ENCODE measurements around the gene ELL2. TPM values are rescaled to one million over a fixed set of nuclear protein-coding genes. Genes with fewer than 3 reads are reported as not detected.

Gene ELL2
- polyA plus RNA-seq, 10 donors = 2.2 to 5.4 (median 3.7) TPM

DNA sequence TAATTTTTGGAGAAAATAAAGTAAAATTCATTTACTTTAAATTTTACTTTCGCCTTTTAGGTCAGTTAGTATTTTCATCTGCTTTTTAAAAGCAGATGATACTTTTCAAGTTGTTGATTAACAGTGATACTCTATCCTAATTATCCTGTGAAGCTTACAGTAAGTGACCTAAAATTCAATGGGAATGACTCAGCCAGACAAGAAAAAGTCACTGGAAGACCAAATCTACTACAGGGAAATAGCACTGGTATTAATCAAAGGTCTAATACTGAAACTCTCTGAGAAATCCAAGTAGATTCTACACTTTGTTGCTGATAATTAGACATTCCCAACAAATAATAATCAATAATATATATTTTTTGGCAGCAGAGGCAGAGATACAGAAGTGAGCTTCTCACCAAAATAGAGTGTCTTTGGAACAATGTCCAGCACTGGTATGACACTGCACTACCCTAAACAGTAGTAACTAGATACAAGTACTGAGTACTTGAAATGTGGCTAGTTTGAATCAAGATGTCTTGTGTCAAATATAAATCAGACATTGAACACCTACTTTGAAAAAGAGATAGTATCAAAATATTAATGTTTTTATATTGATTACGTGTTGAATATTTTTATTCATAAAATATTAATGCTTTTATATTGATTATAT, 22.8 kb upstream of the ELL2 start:
- no peak for DNase-seq

DNA sequence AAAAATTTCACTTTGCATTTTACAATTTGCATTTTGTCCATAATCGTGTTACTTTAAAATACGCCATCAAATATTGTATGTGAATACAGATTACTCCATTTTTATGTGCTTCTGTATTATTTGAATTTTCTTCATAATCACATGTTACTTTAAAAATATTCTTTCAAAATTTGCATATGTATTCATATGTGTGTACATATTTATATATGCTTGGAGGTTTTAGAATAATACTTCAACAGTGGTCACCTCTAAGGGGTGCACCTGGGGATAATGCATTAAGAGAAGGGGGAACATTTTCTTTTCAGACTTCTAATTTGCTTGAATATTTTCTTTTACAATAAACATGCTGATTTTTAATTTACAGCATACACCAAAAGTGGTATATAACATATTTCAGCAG, 21.9 kb upstream of the ELL2 start:
- DNase-seq = no peak

DNA sequence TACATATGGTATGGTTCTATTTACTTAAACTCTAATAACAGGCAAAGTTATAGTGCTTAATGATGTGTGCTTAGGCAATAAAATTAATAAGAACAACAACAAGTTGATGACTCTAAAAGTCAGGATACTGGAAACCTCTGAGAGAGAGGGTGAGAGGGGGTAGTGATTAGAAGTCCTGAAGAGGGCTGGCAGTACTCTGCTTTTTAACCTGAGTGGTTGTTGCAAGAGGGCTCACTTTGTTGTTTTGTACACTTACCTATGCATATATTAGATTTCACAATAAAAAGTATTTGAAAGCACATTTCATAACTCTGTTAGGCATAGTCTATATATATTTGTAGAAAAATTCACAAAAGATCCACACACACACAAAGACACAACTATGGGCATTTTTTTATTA, 21.4 kb upstream of the ELL2 start:
- no peak for DNase-seq

DNA sequence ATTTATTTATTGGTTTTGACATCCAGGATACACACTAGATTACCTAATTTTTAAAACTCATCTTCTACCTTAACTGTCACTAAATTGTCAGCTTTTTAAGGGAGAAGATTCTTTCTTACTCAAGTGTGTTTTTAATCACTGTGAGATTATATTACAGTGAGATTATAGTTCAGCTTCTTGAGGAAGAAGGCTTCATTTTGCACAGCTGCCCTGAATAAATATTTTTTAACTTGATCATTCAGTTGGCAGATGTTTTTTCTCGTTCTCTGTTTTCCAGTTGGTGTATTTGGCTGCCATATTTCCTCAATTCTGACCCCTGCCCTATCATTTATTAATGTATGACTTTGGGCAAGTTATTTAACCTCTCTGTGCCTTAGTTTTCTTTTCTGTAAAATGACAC, 15.0 kb upstream of the ELL2 start:
- no peak for DNase-seq

DNA sequence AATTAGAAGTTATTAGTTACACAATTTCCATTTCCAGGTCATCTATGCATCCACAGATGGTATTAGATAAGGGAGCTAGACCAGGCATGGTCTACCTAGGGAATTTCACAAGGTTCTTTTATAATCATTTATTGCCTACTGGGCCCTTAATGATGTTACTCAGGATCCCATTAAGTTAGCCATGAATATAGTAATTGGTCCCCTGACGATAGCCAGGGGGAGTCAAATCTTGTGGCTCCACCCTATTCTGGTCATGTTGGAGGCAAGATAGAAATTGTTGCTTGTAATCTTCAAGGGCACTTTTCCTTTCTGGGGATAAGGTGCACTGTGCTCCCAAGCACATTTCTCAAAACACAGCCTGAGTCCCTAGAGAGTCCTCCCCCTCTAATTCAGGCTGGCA, 14.1 kb upstream of the ELL2 start:
- DNase-seq = no peak

DNA sequence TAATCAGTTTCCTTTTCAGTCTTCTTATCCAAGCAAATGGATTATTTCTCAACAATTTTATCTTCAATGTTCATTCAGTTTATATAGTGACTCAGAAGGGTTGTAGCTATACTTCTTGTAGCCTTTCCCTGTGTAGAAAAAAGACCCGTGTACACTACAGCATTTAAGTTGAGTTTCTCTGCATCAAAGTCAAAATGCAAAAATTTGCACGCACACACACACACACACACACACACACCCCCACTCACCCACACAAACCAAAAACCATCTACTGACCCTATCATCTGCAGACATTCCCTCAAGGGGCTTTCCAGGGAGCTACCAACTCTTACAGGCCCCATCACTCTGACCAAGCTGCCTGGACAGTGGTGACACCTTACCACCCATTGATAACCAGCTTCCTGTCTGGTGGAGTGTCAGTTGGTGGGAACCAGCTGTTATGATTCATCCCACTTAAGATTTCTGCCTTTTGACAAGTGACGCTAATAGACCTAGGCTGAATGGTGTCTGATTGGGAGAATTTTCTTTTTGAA, 12.2 kb upstream of the ELL2 start:
- DNase-seq = no peak

DNA sequence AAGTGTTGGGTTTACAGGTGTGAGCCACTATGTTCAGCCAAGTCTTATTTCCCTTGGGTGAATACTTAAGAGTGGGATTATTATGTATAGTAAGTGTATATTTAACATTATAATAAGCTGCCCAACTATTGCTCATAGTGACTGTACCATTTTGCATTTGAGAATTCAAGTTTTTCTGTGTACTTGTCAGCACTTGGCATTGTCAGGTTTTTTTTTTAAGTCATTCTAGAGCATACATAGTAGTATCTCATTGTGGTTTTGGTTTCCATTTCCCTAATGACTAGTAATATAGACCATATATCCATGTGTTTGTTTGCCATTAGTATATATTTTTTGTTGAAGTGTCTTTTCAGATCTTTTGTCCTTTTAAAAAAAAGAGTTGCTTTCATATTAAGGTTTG, 10.5 kb upstream of the ELL2 start:
- DNase-seq = no peak

DNA sequence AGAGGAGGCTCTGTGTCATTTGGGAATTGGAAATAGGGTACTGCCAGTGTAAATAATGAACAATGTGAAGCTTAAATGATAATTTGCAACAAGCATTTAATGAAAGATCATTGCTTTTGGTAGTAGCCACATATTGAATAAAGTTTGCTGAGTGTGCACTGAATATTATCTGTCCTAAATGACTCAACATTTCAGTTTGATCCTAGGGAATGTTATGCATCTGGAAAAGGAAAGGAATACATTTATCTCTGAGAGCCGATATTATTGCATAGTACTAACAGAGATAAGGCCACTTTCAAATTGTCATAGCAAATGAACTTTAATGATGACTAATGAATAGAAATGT, 8.7 kb upstream of the ELL2 start:
- DNase-seq = no peak

DNA sequence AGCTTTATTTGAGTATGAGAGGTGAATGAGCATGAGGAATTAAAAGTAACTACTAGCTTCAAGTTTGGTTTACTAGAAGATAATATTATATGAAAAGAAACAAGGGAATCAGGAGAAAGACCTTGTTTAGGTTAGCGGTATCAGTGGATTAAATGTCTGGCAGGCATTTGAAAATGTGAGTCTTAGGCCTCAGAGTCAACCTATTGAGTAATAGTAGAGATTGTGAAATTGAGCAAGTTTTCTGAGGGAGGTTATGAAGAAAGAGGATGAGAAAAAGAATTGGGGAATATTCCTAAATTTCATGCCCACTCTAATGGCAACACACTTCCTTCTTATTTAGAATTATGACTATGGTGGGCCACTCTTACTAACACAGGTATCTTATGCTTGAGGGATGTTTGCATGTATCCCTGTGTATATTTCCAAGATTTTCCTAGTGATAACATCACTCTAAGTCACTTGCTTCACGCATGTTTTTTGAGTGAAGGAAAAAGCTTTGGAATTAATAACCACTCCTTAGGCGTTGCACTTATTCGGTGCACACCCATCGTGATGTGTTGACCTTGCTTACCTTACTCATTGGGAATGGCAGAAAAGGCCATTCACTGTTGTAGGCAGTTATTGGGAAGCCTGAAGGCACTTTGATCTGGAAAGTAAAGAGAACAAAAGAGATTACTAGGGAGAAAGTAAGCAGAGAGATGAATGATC, 8.2 kb upstream of the ELL2 start:
- no peak for DNase-seq

DNA sequence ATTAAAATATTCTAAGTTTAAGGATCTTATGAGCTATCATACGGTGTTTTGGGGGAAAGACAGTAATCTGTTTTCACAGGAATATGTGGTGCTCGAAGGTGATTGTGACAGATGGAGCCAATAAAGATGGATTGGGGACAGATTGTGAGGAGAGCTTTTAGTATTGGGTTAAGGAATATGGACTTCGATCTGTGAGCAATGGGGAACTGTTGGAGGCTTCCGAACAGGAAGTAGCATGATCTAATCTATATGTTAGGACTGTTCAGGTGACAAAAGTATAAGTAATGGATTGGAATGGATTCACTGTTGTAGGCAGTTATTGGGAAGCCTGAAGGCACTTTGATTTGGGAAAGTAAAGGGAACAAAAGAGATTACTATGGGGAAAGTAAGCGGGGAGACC, 7.4 kb upstream of the ELL2 start:
- no peak for DNase-seq

DNA sequence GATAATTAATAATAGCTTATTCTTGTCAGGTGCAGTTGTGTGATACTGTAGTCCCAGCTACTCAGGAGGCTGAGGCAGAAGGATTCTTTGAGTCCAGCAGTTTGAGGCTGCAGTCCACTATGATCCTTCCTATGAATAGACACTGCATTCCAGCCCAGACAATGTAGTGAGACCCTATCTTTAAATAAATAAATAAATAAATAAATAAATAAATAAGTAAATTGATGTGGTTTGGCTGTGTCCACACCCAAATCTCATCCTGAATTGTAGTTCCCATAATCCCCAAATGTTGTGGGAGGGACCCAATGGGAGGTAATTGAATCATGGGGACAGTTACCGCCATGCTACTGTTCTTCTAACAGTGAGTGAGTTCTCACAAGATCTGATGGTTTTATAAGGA, 5.6 kb upstream of the ELL2 start:
- DNase-seq = no peak

DNA sequence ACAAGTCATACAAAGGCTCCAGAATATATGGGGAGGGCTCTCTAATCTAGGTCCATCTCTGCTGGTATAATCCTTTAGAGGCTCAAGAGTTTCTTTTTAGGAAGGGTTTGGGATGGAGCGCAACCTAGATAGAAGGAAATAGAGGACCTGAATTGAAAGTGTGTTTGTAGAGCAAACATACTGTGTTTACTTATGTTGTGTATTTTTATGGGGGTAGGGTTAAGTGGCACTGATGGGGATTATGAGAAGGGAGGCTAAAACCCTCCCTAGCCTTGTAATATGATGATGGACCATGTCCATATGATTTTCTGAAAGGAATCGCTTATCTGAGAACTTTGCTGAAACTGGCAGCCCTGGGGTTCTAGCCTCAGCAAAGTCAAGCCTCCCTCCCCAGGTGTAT, 4.4 kb upstream of the ELL2 start:
- no peak for DNase-seq

DNA sequence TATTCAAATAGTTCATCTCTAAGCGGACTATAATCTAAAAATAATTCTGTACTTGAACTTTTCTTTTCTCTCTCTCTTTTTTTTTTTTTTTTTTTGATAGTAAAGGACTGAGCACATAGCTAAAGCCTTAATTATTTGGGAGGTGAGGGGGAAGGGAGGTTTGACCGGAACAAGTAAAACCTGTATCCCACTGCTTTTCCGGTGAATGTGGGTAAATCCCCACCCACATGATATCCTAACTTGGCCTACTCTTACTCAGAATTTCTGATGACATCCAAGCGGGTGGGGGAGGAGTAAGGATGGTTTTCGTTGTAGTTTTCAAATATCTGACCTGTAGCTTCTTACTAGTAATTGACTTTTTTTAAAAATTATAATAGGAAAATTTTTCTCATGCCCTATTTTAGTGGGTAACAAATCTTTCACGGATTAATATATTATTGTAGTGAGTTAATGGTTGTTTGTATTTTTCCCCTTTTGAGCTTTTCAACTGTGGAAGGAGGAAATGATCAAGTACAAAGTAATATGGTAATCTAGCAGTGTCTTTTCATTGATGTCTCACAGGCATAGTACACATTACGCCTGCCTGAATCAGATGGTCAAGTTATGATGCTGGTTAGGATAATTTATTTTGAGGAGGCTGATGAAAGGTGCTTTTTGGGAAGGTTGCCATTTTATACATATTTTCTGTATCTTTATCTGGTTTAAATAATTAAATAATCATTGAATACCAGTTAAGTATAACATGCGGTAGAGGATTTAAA, 2.2 kb upstream of the ELL2 start:
- DNase-seq = no peak

DNA sequence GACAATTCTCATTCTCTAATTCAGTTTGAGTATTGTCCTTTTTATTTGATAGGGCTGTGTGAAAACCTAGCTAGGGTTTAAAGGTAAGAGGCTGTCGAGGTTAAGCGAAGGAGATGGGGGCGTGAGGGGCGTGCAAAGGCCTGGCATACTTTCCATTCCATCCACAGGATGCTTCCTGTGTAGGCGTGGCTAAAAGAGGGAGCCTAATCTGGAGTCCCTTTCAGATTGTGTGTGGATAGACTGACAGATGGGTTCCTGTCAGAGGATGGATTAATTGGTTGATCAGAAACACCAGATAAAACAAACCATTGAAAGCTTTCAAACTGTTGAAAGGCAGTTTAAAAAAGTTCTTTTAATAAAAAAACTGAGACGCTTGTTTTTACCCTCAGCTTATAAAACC, 1.1 kb upstream of the ELL2 start:
- DNase-seq = no peak

DNA sequence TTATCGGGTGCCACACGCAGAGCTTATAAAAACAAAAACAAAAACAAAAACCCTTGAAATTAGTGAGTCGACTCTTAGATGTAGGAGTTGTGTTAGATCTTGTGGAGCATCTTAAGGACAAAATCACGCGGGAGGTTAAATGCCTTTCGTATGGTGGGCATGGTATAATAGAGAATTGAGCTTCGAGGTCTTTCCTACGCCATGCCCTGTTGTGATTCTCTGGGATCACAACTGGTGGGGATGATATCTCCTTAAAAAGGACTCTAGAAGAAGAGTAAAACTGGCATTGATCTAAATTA, 773 bp upstream of the ELL2 start:
- no peak for DNase-seq

DNA sequence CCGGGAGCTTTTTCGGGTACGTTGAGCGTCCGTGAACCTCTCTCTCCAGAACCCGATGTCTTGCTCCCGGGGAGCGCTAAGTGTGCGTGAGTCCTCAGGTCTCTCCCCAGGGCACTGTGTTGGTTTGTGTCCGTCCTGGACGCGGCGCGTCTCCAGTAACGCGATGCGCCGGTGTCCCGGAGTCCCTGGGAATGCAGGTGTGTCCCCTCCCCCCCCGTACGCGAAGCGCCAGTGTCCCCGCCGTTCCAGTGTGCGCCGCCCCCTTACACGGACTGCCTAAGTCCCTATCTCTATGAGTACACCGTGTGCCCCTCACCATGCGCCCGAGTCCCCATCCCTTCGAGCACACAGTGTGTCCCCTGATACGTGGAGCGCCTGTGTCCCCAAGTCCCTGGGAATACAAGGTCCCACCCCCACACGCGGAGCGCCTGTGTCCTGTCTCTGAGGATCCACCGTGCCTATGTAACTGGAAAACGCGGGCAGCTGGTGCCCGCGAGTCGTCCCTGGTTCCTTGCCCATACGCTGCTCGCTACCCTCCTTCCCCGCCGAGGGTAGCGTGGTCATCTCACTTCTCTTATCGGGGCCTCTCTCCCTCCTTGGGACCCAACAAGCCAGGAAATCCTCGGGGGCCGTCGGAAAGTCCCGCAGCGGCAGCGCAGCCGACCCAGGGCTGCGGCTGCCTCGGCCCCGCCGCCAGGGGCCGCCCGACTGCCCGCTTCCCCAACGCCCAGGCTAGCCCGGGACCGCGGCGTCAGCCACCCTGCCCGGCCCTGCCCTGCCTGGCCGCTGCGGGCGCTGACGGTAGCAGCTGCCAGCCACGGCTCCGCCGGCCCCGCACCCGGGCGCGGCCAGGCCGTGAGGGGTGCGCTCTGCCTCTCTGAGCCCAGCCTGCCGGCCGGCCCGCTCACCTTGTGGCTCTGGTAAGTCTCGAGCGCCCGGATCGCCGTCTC, 709 bp downstream of the ELL2 start:
- DNase-seq = peak; percentile 59 to 85 (median 72)

DNA sequence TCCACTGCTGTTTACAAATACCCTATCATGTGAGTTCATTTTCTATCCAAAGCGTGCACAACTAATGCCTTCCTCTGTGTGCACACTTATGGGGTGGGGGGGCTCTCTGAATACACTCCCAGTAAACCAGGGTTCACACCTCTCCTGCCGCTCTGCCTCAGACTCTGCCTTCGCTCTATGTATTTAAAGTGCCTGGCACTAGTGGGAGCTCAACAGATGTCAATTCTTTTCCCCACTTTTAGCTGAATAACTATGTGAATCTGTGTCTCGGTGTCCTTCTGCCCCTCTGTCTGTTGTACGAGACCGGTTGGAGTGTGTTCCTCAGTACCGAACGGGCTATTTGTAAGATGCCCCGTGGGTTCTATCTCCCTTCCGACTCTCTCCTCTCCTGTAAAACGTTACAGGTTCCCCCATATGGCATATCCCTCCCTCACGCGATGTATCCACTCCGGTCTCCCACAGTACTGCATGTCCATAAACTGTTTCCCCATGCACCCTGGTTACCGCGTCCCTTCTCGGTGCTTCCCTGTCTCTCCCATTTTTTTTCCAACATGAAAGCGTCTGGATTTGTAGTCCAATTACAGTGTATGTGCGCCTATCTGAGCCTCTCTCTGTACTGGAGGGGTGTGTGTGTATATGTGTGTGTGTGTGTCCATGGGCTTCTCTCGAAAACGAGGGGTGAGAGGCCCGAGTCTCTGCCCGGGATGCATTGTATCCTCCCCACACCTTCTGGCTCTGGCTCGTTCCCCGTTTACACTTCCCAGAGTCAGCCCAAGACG, 1.6 kb downstream of the ELL2 start:
- peak; percentile 14 to 66 (median 29) for DNase-seq

DNA sequence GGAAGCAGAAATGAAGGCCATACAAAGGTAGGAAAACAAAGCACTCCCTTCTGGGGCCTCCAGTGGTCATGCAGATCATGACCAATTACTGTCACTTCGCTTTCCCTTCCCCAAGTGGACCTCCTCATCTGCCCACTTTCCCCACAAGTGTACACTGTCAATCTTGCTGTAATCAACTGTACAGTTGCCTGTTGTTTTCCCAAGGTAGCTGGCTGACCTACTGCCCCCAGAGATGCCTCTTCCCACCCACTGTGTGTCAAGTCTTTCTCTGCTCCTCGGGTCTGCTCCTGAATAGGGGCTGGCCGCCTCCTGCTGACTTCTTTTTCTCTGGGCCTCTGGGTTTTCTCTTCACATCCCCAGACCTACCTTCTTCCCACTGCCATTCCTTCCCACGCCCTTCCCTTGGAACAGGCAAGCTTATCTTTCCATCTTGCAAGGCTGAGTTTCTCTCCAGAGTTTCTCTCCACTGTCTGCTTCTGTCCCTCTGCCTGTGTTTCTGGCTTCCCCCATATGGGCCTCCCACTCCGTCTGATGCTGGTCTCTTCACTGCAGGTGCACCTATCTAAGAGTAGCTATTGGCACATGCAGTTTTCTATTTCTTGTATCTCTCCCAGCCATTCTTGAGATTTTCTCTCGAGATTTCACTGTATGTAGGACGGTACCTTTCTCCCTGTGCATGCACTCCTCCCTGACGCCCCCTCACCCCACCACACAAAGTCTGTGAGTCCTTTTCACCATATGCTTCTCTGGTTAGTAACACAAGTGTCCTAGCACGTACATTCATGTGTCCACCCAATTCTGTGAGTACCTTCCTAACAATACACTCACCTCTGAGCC, 2.4 kb downstream of the ELL2 start:
- peak in 1 of 3 donors; percentile 15 for DNase-seq

DNA sequence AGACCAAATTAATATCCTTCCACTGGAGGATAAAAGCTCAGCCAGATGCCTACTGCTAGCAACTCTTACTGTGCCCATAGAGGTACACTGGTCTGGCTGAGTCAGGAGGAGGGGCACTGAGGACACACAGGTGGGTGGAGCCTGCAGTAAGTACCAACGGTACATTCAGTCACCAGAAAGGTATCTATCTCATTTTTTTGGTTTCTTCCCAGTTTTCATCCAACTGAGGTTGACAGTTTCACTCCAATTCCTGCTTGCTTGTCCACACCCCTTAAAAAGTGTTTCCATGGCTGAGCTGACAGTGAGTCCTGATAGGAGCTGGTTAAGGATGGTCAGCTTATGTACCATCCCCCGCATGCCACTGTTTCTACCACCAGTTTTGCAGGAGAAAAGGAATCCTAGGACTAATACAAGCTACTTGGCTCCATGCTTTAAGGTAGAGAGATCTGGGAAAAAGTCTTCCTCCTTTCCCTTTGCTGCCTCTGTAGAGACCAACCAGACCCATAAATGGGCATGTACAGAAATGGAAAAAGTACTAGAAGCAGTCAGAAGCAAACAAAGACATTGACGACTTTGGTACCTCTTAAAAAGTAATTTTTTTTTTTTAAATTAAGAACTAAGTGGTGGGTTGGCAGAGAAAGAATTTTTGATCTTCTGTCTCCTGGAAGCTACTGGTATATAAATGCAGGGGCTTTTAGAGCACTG, 3.2 kb downstream of the ELL2 start:
- DNase-seq = no peak
